A549 (cell line): ENCODE data around the gene NPW. TPM values are rescaled to one million over a fixed set of nuclear protein-coding genes. Genes with fewer than 3 reads are reported as not detected.

Source experiments
- ATAC-seq, 2 experiments: fragments of 200-7000 bp in 1 of 2; fragments of >200 bp in 1 of 2; cut with Nextera tagmentation in 1 of 2; cut with Tn5 transposase in 1 of 2; 3 replicates each; pipeline versions ENCODE4 v1.8.0 to v1.9.1; 2018 to 2020; ENCODE audit warnings: mild to moderate bottlenecking in 1 of 2, moderate library complexity in 1 of 2
- CTCF ChIA-PET: fragments of 300-600 bp; sonication (Branson Sonifier 250); formaldehyde crosslinking; extraction: SDS; loops from one replicate; lab custom pipeline; 2021; ENCODE audit warnings: antibody characterized with exemption, inconsistent platforms; lab: Yijun Ruan, JAX
- POLR2A ChIA-PET: fragments of 350-600 bp; formaldehyde crosslinking; extraction: SDS; loops from one replicate; lab custom pipeline; 2021; ENCODE audit warnings: antibody characterized with exemption, inconsistent platforms; lab: Yijun Ruan, JAX
- DNase-seq, 2 experiments: peaks; one replicate each; pipeline versions ENCODE4 v3.0.0 to v3.0.0-alpha.2; 2011 to 2016; ENCODE audit warnings: low read depth in 1 of 2, low spot score in 1 of 2
- FAIRE-seq: peaks from 2 replicates; lab custom pipeline; 2011; peaks lifted over from hg19 to GRCh38; lab: Jason Lieb, UNC
- H3K27ac ChIP-seq, 2 experiments: fragments of >200 bp; sonication (Bioruptor Twin); formaldehyde crosslinking; 3 replicates each; pipeline ENCODE4 v1.5.1; 2016 to 2017
- H3K4me1 ChIP-seq: fragments of >200 bp; sonication (Bioruptor Twin); formaldehyde crosslinking; 3 replicates; pipeline ENCODE4 v1.6.1; 2016
- H3K4me2 ChIP-seq: fragments of >200 bp; sonication (Bioruptor Twin); formaldehyde crosslinking; 3 replicates; pipeline ENCODE4 v1.6.1; 2016
- H3K4me3 ChIP-seq: fragments of >200 bp; sonication (Bioruptor Twin); formaldehyde crosslinking; 3 replicates; pipeline ENCODE4 v1.5.1; 2016
- H3K9me3 ChIP-seq: fragments of >200 bp; sonication (Bioruptor Twin); formaldehyde crosslinking; 3 replicates; pipeline ENCODE4 v1.6.1; 2016
- ATOH8 ChIP-seq: fragments of 250-450 bp; sonication (Bioruptor Pico); IDR thresholded peaks from 2 replicates; pipeline ENCODE4 v1.5.0; 2020; ENCODE audit warnings: low read depth, mild to moderate bottlenecking, moderate library complexity
- BCL3 ChIP-seq: fragments of >200 bp; sonication (Bioruptor Twin); formaldehyde crosslinking; IDR thresholded peaks from 3 replicates; pipeline ENCODE4 v1.6.1; 2016
- CBX8 ChIP-seq: fragments of 200-600 bp; sonication (generic); IDR thresholded peaks from 2 replicates; pipeline ENCODE4 v1.6.1; 2016
- CEBPB ChIP-seq, 2 experiments: fragments of >200 bp in 1 of 2; sonication (Bioruptor Twin) in 1 of 2; formaldehyde crosslinking in 1 of 2; IDR thresholded peaks; 2 replicates each; pipeline ENCODE4 v1.6.1; 2012 to 2016
- CHD2 ChIP-seq: fragments of 150-350 bp; IDR thresholded peaks from 2 replicates; pipeline ENCODE4 v1.6.1; 2014; ENCODE audit warnings: low read length; ENCODE audit not compliant: partially characterized antibody
- CTCF ChIP-seq: fragments of >200 bp; sonication (Bioruptor Twin); formaldehyde crosslinking; IDR thresholded peaks from 3 replicates; pipeline ENCODE4 v1.5.1; 2016
- ESRRA ChIP-seq: fragments of 150-350 bp; IDR thresholded peaks from 2 replicates; pipeline ENCODE4 v1.6.1; 2014; ENCODE audit warnings: mild to moderate bottlenecking, low read length, borderline replicate concordance
- FOSB ChIP-seq: fragments of 250-450 bp; sonication (Bioruptor Pico); IDR thresholded peaks from 2 replicates; pipeline ENCODE4 v1.5.0; 2020; ENCODE audit warnings: mild to moderate bottlenecking, moderate library complexity
- HEYL ChIP-seq: fragments of 250-450 bp; sonication (Bioruptor Pico); IDR thresholded peaks from 2 replicates; pipeline ENCODE4 v1.8.0; 2021; ENCODE audit warnings: mild to moderate bottlenecking, moderate library complexity
- HOXA7 ChIP-seq: fragments of 250-450 bp; sonication (Bioruptor Pico); IDR thresholded peaks from 2 replicates; pipeline ENCODE4 v1.5.0; 2020; ENCODE audit warnings: mild to moderate bottlenecking, moderate library complexity
- HOXB13 ChIP-seq: fragments of 250-450 bp; sonication (Bioruptor Pico); IDR thresholded peaks from 2 replicates; pipeline ENCODE4 v1.5.0; 2020; ENCODE audit warnings: low read depth, mild to moderate bottlenecking, moderate library complexity
- JUN ChIP-seq, 2 experiments: fragments of >200 bp; sonication (Bioruptor Twin); formaldehyde crosslinking; IDR thresholded peaks; 2 replicates in 1 of 2; 3 replicates in 1 of 2; pipeline ENCODE4 v1.6.1; 2016 to 2017
- KDM1A ChIP-seq: fragments of 200-600 bp; sonication (generic); IDR thresholded peaks from 2 replicates; pipeline ENCODE4 v1.6.1; 2016; ENCODE audit warnings: low read depth, mild to moderate bottlenecking
- KDM5A ChIP-seq: fragments of 200-600 bp; sonication (generic); IDR thresholded peaks from 2 replicates; pipeline ENCODE4 v1.6.1; 2016; ENCODE audit warnings: antibody characterized with exemption, mild to moderate bottlenecking
- MAX ChIP-seq: IDR thresholded peaks from 2 replicates; pipeline ENCODE4 v1.6.1; 2012
- PHF8 ChIP-seq: fragments of 200-600 bp; sonication (generic); IDR thresholded peaks from 2 replicates; pipeline ENCODE4 v1.6.1; 2016; ENCODE audit warnings: low read depth, mild to moderate bottlenecking, antibody characterized with exemption, moderate library complexity, borderline replicate concordance
- POLR2AphosphoS2 ChIP-seq: conservative IDR thresholded peaks from 2 replicates; pipeline ENCODE4 v1.6.1; 2012; ENCODE audit warnings: low read length, improper control_type of control experiment, inconsistent platforms
- RAD21 ChIP-seq, 2 experiments: fragments of >200 bp in 1 of 2; sonication (Bioruptor Twin) in 1 of 2; formaldehyde crosslinking in 1 of 2; IDR thresholded peaks in 1 of 2; conservative IDR thresholded peaks in 1 of 2; 2 replicates in 1 of 2; 3 replicates in 1 of 2; pipeline ENCODE4 v1.6.1; 2012 to 2018; ENCODE audit warnings: inconsistent platforms in 1 of 2
- RCOR1 ChIP-seq: fragments of 150-350 bp; IDR thresholded peaks from 2 replicates; pipeline ENCODE4 v1.6.1; 2014; ENCODE audit warnings: antibody characterized with exemption, low read length, low read depth
- REST ChIP-seq: fragments of 200-600 bp; sonication (generic); IDR thresholded peaks from 2 replicates; pipeline ENCODE4 v1.6.1; 2016; ENCODE audit warnings: antibody characterized with exemption, mild to moderate bottlenecking, moderate library complexity
- RFX5 ChIP-seq: fragments of 450-650 bp; IDR thresholded peaks from 2 replicates; pipeline ENCODE4 v1.7.1; 2014; ENCODE audit warnings: antibody characterized with exemption, mild to moderate bottlenecking, moderate library complexity
- TP53 ChIP-seq: fragments of 250-450 bp; sonication (Bioruptor Pico); IDR thresholded peaks from 2 replicates; pipeline ENCODE4 v1.5.0; 2021; ENCODE audit warnings: mild to moderate bottlenecking, moderate library complexity
- ZC3H11A ChIP-seq: fragments of 450-650 bp; IDR thresholded peaks from 2 replicates; pipeline ENCODE4 v1.6.1; 2014; ENCODE audit warnings: antibody characterized with exemption, mild to moderate bottlenecking
- ZFP36 ChIP-seq: fragments of 450-650 bp; IDR thresholded peaks from 2 replicates; pipeline ENCODE4 v1.6.1; 2014; ENCODE audit warnings: borderline replicate concordance; ENCODE audit not compliant: partially characterized antibody
- WGBS: methylation state at CpG from one replicate; pipeline ENCODE4 v1.1.6; 2017; ENCODE audit errors: missing lambda C conversion rate; 5-methylcytosine and 5-hydroxymethylcytosine counted together
- polyA plus RNA-seq, 4 experiments: library from polyadenylated mRNA; depleted of rRNA in 3 of 4; stranded (reverse); fragments of >200 nt; fragmentation: RNase III in 1 of 4; extraction: RNeasy Plus Mini Kit Qiagen cat#74134 plus additional on column Dnase treatment in 1 of 4; gene quantifications; 2 replicates in 3 of 4; 3 replicates in 1 of 4; pipeline ENCODE4 v1.2.3, GENCODE V29; 2011 to 2017

The NPW gene
- polyA plus RNA-seq, 2 of the 4 experiments (the other 2 are of a cell fraction) = 0.26 to 1.0 TPM

- H3K4me3 ChIP-seq = peak overlapping the region; percentile 34
- FAIRE-seq (no peak), DNase-seq (peak; percentile 84 to 89), ATAC-seq (peak; percentile 68 to 84)
- peaks cover 31% of the 10 kb centered on the region for H3K4me1 ChIP-seq
- H3K4me2 ChIP-seq = peak overlapping the region; percentile 92
- WGBS = 3% methylated on average over 10 of the region's 14 CpGs
- CTCF ChIA-PET = interaction anchor here (0.5 to 7.8 kb wide), 37 partner anchors 10 to 925 kb away, joined by 3 to 117 read pairs (median 4); partner anchors contain the start of genes ECI1, NTHL1, PKD1 and TRAF7
- H3K9me3 ChIP-seq = no peaks in the 10 kb centered on the region
- peak; percentile 70 for TF ChIP-seq REST
- TF ChIP-seq BCL3 = 0 out of 3 replicates have a peak, but pooled peaks have one; percentile 53
- peak; percentile 75 for TF ChIP-seq CHD2
- no peak for TF ChIP-seq PHF8
- TF ChIP-seq KDM1A = no peak
- TF ChIP-seq CEBPB (IDR thresholded peaks at IDR 0.05) = no peak
- no peak for TF ChIP-seq KDM5A
- POLR2A ChIA-PET = interaction anchor here (0.7 to 2.7 kb wide), 4 partner anchors 58 to 133 kb away, joined by 3 to 19 read pairs (median 4); partner anchors contain the start of genes RPS2 and TRAF7
- peak overlapping the region; percentile 89 to 97 for H3K27ac ChIP-seq
Measured at GRCh38 chr16:2022723-2023091, 3.1 kb downstream of the NPW start.

- POLR2A ChIA-PET = interaction anchor here (0.9 to 2.7 kb wide), 3 partner anchors 59 to 132 kb away, joined by 4 to 19 read pairs (median 5); partner anchors contain the start of genes RPS2 and TRAF7
- Histone ChIP-seq H3K9me3 (no peaks in the 10 kb centered on the region), H3K27ac (peak overlapping the region; percentile 89 to 97), H3K4me2 (peak overlapping the region; percentile 92), H3K4me3 (peak overlapping the region; percentile 34), H3K4me1 (peaks cover 31% of the 10 kb centered on the region)
- DNase-seq (peak; percentile 88 to 92), FAIRE-seq (peak; percentile 43), ATAC-seq (peak; percentile 54 to 80)
- CTCF ChIA-PET = interaction anchor here (0.5 to 7.8 kb wide), 43 partner anchors 9 to 924 kb away, joined by 3 to 117 read pairs (median 4); partner anchors contain the start of genes ECI1, NTHL1, PKD1 and TRAF7
- 24% methylated on average over 20 of the region's 53 CpGs for WGBS
- TF ChIP-seq HEYL (CRISPR knock-in tag) = no peak
- no peak for TF ChIP-seq HOXA7 (CRISPR knock-in tag)
- TF ChIP-seq ESRRA = no peak
- TF ChIP-seq FOSB = no peak
- peak; percentile 94 to 97 for TF ChIP-seq RAD21 (conservative IDR thresholded peaks at IDR 0.05 in 1 of 2, IDR thresholded peaks at IDR 0.05 in 1 of 2)
- TF ChIP-seq TP53 = no peak
- TF ChIP-seq ATOH8 = no peak
- TF ChIP-seq CTCF = peak; percentile 93
- TF ChIP-seq BCL3 = 0 out of 3 replicates have a peak, but pooled peaks have one; percentile 19
- TF ChIP-seq KDM5A = no peak
- TF ChIP-seq HOXB13 (CRISPR knock-in tag) = no peak
- TF ChIP-seq JUN (IDR thresholded peaks at IDR 0.05) = peak in 1 of 2 experiments; percentile 47; a peak in 2 of 5 replicates
- TF ChIP-seq RFX5 = no peak
- no peak for TF ChIP-seq ZFP36
- TF ChIP-seq CEBPB (IDR thresholded peaks at IDR 0.05) = no peak
- no peak for TF ChIP-seq RCOR1
- peak; percentile 16; the same call in 1 of the 2 replicates for TF ChIP-seq MAX
- no peak for TF ChIP-seq CBX8
- no peak for TF ChIP-seq ZC3H11A
- TF ChIP-seq POLR2AphosphoS2 = no peak
Measured at GRCh38 chr16:2023092-2024031, 3.8 kb downstream of the NPW start.
